ENCODE data around the gene PLPP6. TPM values are rescaled to one million over a fixed set of nuclear protein-coding genes. Genes with fewer than 3 reads are reported as not detected.

PLPP6 gene
- total and polyA plus RNA-seq, 8 donors, result 4.8 to 11.5 (median 7.1) TPM

Other genes starting within 250 kb of the PLPP6 start
- 1 to 10 TPM; 1.3 to 4.9 (median 2.5) TPM for gene SLC1A1, start 171.8 kb upstream of the PLPP6 start, total RNA-seq
- gene SLC1A1, start 171.8 kb upstream of the PLPP6 start, polyA plus RNA-seq, result 1 to 10 TPM; 1.4 to 3.1 TPM
- gene SPATA6L, start 4.2 kb downstream of the PLPP6 start, total RNA-seq, result 10 to 100 TPM in 2 of 6 donors, 1 to 10 TPM in 4; 4.2 to 12.5 (median 8.3) TPM
- 1 to 10 TPM; 7.3 to 7.4 TPM for gene SPATA6L, start 4.2 kb downstream of the PLPP6 start, polyA plus RNA-seq
- 10 to 100 TPM in 5 of 6 donors, 1 to 10 TPM in 1; 8.3 to 13.4 (median 11.9) TPM for gene CDC37L1, start 17.3 kb downstream of the PLPP6 start, total RNA-seq
- 1 to 10 TPM; 5.4 to 8.5 TPM for gene CDC37L1, start 17.3 kb downstream of the PLPP6 start, polyA plus RNA-seq
- gene AK3, start 78.9 kb downstream of the PLPP6 start, total RNA-seq, result 10 to 100 TPM; 16.2 to 24.7 (median 22.3) TPM
- 10 to 100 TPM; 23.6 to 34.5 TPM for gene AK3, start 78.9 kb downstream of the PLPP6 start, polyA plus RNA-seq
- 100 to 1,000 TPM in 1 of 6 donors, 10 to 100 TPM in 5; 11.3 to 153 (median 25.3) TPM for gene RCL1, start 130.7 kb downstream of the PLPP6 start, total RNA-seq
- 10 to 100 TPM; 19.0 to 24.8 TPM for gene RCL1, start 130.7 kb downstream of the PLPP6 start, polyA plus RNA-seq